RKO (cell line): ENCODE data around the gene GRK5.
"Not testable (repeated sequence)": the region's sequence is repeated elsewhere in the genome, so short reads cannot be mapped to it uniquely, and the experiment has no call there.

Experiments
- DNase-seq: peaks from one replicate; pipeline ENCODE4 v3.0.0-alpha.2; 2016; ENCODE audit warnings: low spot score

Gene GRK5

DNA sequence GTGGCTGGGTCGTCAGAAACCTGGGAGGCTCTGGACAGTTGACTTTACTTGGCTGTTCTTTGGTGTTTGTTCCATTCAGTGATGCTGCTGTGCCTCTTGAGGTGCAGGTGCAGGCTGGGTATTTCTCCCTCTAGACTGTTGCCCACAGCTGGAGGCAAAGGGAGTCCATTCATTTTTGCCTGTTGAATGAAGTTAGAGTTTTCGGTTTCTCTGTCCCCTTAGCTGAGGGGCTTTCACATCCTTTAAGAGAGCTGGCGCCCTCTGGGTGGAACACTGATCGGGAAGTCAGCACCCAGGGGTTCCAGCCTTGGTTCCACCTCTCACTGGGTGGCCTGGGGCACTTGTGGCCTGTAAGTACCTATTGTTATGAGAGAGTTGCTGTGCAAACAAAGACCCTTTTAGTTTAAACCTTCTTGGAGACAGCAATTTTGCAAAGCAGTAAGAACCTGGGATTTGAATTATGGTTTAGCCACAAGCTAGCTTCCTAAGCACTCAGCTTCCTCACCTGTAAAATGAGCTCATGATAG lies 67.2 kb downstream of the GRK5 start:
- no peak for DNase-seq

DNA sequence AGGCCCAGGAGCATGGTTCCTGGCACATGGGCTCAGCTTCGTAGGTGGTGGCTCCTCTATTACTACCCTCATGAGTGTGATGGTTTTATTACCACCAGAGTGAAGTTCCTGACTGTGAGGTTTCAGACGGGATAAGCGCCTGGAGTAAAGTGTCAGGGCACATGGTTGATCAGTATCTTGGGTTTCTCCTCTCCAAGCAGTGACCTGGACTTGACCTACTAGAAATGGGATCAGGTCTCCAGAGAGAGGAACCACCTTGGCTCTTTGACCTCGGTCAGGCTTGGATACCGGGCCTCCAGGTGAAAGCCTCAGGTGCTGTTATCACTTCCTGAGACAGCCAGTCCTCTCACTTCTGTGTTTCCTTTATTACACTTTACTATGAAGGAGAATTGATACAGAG lies 67.7 kb downstream of the GRK5 start:
- DNase-seq, result no peak

DNA sequence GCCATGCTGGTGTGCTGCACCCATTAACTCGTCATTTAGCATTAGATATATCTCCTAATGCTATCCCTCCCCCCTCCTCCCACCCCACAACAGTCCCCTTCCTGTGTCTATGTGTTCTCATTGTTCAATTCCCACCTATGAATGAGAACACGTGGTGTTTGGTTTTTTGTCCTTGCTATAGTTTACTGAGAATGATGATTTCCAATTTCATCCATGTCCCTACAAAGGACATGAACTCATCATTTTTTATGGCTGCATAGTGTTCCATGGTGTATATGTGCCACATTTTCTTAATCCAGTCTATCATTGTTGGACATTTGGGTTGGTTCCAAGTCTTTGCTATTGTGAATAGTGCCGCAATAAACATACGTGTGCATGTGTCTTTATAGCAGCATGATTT lies 68.8 kb downstream of the GRK5 start:
- DNase-seq, result not testable (repeated sequence)

DNA sequence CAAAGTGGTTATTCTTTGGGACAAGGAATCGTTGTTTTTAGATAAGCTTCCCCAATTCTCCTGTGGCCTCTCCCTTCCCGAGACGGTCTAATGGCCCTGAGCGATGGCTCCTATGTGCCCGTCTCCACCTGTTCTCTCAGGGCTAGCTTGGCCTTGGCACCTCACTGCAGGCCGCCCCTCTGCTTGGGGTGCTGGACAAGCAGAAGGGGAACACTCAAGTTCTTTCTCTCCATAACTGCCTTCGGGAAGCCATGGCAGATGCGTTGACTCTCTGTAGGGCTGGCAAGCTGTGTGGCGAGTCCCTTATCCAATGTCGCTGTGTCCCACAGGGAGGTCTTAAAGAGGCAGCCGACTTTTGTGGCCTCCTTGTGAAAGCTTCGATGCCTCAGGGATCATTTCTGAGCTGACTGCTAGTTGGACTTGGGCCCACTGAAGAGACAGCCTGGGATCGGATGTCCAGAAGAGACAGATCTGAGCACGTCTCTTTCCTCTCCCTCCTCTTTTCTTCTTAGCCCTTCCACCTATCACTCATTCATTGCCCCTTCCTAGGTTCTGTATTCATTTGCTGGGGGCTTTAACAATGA lies 70.8 kb downstream of the GRK5 start:
- DNase-seq, result no peak

DNA sequence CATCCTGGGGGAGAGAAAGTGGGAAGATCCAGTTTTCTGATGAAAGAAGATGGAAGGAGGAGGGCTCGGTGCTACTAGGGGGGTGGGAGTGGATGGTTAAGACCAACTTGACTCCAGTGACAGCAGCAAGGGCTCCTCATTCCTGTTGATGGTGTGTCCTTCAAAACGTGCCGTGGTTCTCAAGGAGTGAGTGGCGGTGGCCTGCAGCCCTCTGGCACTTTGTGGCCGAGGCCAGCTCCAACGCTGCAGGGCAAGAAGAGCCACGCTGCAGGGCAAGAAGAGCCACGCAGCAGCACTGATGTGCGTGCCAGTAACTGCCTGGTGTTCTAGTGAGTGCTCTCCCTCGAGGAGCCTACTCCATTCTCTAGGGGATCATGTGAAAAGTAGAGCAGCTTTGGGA lies 72.1 kb downstream of the GRK5 start:
- DNase-seq, result no peak

GRCh38 chr10:119281581-119282071 lies 74.3 kb downstream of the GRK5 start:
- DNase-seq, result no peak

GRCh38 chr10:119282446-119282845 lies 75.1 kb downstream of the GRK5 start:
- no peak for DNase-seq

DNA sequence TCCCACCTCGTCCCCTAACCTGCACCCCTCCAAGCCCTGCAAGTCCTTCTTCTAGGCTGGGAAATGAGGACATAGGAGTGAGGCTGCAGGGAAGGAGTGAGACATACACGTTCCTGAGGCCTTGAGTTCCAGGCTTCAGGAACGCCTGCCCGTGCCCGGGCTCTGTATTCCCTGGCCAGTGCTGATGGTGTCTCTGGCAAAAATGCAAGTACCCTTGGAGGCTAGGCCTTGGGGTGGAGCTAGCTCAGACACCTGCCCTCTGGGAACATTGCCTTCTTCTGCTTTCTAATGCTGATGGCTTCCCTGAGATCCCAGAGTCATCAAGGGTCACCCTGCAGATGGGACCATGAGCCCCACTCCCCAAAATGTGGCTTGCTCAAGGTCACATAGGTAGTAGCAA lies 76.0 kb downstream of the GRK5 start:
- DNase-seq, result no peak

- DNase-seq, result no peak
These were observed 76.4 kb downstream of the GRK5 start for GRCh38 chr10:119283818-119284217.

DNA sequence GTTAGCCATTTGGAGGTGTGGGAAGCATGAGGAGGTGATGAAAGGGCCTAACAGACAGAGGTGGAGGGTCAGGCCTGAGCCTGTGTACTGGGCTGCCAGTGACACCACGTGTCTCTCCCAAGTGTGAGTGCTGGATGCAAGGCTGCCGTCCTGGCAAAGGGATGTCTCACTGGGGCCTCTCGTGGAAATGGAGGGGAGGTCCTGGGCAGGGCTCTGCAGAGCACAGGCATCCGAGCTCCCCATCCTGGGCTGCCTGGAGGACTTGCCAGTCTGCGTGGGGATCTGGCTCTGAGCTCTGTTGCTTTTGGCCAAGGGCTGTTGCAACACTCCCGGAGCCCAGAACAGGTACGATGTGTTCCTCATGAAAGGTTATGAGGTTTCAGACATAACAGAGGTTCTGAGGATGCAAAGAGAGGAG lies 77.3 kb downstream of the GRK5 start:
- DNase-seq, result no peak

DNA sequence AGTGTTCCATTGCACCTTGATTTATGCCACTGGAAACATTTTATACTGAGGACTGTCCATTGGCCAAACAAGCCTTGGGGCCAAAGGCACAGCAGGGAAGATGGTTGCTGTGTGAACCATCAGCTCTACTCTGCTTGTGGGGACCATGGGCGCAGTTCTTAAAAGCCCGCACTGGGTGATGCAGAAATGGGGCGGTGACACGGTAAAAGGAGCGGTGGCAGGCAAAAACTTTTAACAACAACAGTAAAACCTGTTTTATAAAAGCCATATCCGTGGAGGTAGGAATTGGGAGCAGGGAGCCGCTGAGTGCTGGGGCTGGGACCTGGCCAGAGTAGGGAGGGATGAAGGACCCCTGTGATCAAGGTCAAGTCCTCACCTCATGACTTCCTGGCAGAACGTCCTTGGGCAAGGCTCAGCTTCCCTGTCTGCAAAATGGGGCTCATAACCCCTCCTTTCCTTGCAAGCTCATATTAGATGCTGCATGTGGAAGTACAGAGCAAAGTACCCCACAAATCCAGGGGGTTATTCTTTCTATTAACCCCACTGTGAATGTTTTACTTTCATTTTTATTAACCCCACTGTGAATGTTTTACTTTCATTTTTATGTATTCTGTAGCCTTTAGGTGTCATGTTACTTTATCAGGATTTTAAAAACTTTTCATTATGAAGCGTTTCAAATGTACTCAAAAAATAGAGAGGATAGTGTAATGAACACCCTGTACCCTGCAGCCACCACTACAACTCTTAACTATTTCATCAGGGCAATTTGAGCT lies 78.3 kb downstream of the GRK5 start:
- DNase-seq, result no peak

DNA sequence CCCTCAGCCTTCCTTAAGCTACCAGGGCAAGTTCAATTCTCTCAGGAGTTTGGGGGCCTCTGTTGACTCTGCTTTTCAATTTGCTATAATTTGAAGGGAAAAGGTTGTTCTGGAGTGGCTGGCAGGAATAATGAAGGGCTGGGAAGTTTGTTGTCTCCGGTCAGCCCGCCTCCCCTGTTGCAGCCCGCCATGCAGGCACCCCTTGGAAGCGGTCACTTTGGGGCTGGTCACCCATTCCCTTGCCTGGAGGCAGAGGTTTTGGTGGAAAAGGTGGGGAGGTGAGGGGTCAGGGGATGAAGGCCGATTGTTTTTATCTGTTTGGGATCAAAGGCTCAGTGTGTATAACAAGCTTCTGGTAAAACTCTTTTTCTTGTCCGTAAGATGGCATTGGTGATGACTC lies 79.1 kb downstream of the GRK5 start:
- no peak for DNase-seq

- DNase-seq, result no peak
These were observed 79.7 kb downstream of the GRK5 start for GRCh38 chr10:119286983-119287633.

DNA sequence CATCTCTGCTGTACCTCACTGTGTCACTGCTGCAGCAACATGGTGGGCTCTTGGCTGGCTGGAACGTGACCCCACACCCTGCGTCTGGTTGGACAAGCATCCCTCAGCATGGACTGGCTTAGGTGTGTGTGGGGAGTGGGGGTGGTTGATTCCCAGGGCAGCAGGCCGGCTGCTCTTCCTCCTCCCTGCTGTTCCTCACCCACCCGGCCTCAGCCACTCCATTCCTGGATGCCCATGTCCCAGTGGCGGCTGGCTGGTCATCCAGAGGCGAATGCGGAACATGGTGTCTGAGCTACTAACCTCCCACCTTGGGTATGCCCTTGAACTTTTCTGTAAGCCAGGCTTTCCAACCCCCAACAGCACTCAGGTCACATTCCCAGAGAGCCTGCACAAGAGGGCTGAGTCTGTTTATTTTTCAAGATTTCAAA lies 81.2 kb downstream of the GRK5 start:
- DNase-seq, result no peak

DNA sequence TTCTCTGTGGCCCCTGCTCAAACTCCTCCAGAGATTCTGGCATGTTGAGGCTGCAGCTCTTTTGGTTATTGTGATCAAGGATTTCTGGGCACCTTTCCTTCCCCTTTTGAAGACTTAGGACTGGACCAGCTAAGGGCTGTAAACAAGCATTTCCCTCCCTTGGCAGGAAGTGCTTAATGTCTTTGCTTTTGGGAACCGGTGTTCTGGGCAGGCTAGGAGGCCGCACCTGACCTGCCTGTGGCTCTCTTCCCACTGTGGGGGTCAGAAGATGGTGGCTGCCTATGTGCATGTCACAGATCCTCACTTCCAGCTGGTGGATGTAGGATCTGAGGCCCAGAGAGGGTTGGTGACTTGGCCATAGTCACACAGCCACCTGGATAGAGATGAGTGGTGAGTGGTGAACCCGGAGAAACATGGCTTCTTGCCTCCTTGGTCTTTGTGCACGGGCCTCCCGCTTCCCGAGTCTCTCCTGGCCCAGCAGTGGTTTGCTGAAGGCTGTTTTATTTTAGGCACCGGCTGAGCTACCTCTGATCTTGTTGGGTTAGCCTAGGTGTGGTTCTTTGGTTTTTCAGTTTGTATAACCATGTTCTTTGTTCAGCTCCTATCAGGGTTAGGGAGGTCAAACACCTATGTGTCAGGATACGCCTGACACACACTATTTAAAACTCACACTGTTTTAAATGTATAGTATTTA lies 82.0 kb downstream of the GRK5 start:
- DNase-seq, result no peak

DNA sequence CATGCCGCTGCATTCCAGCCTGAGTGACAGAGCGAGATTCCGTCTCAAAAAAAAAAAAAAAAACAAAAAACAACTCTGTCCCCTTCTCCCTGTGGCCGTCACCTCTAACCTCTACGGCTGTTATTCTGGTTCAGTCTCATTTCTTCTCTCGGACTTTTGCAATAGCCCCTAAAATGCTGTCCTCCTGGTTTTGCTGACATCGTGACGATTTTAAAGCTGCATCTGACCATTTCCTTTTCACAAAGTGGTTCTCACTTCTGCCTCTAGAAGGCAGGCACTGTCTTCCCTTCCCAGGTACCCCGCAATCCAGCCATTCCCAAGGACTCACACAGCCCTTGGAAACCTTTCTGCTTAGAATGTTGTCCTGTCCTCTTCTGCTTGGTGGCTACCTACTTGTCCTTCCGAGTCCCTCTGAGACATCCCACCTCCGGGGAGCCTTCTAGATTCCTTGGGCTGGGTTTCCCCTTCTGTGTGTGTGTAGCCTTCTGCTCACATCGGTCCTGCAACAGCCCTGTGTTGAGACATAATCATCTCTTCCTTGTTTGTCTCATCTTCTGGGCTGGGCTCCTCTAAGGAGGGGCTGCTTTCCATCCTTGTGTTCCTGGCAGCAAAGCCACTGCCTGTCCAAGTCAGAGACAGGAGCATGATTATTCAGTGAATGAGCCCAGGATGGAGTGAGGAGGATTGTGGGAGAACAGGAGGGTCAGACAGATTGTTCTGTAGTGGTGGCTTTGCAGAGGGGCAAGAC lies 83.1 kb downstream of the GRK5 start:
- DNase-seq, result no peak

- DNase-seq, result no peak
These were observed 84.0 kb downstream of the GRK5 start for GRCh38 chr10:119291223-119291900.

- DNase-seq, result no peak
These were observed 85.8 kb downstream of the GRK5 start for GRCh38 chr10:119292968-119293760.

GRCh38 chr10:119296703-119297102 lies 89.3 kb downstream of the GRK5 start:
- no peak for DNase-seq
